Astrocyte (in vitro differentiated cells and primary cell): ENCODE data around the gene KIF25. TPM values are rescaled to one million over a fixed set of nuclear protein-coding genes. Genes with fewer than 3 reads are reported as not detected.

ENCODE experiments used
- DNase-seq: peaks from one replicate; pipeline ENCODE4 v3.0.0-alpha.2; 2010; ENCODE audit warnings: low read depth
- FAIRE-seq: peaks from 2 replicates; lab custom pipeline; 2011; peaks lifted over from hg19 to GRCh38; lab: Jason Lieb, UNC
- H2AFZ ChIP-seq: 2 replicates; pipeline ENCODE4 v1.6.0; 2012; ENCODE audit warnings: low read depth, low read length, inconsistent platforms
- H3K27ac ChIP-seq: 2 replicates; pipeline ENCODE4 v1.5.1; 2011; ENCODE audit warnings: low read depth, low read length, inconsistent platforms
- H3K27me3 ChIP-seq: 2 replicates; pipeline ENCODE4 v1.6.0; 2011; ENCODE audit warnings: low read length, inconsistent platforms; ENCODE audit not compliant: insufficient read depth
- H3K36me3 ChIP-seq: 2 replicates; pipeline ENCODE4 v1.5.1; 2011; ENCODE audit warnings: low read length, inconsistent platforms; ENCODE audit not compliant: insufficient read depth
- H3K4me1 ChIP-seq: 2 replicates; pipeline ENCODE4 v1.5.1; 2011; ENCODE audit warnings: low read length, inconsistent platforms; ENCODE audit not compliant: insufficient read depth
- H3K4me2 ChIP-seq: 2 replicates; pipeline ENCODE4 v1.6.0; 2012; ENCODE audit warnings: low read length, inconsistent platforms
- H3K4me3 ChIP-seq: 2 replicates; pipeline ENCODE4 v1.5.1; 2011; ENCODE audit warnings: low read depth, mild to moderate bottlenecking, low read length, inconsistent platforms; ENCODE audit not compliant: insufficient read depth
- H3K79me2 ChIP-seq: 2 replicates; pipeline ENCODE4 v1.6.0; 2012; ENCODE audit warnings: mild to moderate bottlenecking, low read length, inconsistent platforms; ENCODE audit not compliant: insufficient read depth
- H3K9ac ChIP-seq: 2 replicates; pipeline ENCODE4 v1.6.0; 2012; ENCODE audit warnings: mild to moderate bottlenecking, low read length, inconsistent platforms
- H3K9me3 ChIP-seq: 2 replicates; pipeline ENCODE4 v1.5.1; 2012; ENCODE audit warnings: low read depth, mild to moderate bottlenecking, low read length, inconsistent platforms; ENCODE audit not compliant: insufficient read depth
- H4K20me1 ChIP-seq: 2 replicates; pipeline ENCODE4 v1.6.0; 2012; ENCODE audit warnings: low read length, inconsistent platforms; ENCODE audit not compliant: insufficient read depth
- H3K27ac Mint-ChIP-seq: one replicate; pipeline ENCODE4 v1.8.0; 2021; ENCODE audit warnings: mild to moderate bottlenecking, mixed read lengths; ENCODE audit not compliant: unreplicated experiment
- H3K27me3 Mint-ChIP-seq: one replicate; pipeline ENCODE4 v1.8.0; 2021; ENCODE audit warnings: low read depth, mixed read lengths; ENCODE audit not compliant: unreplicated experiment
- H3K36me3 Mint-ChIP-seq: one replicate; pipeline ENCODE4 v1.8.0; 2021; ENCODE audit warnings: low read depth, mixed read lengths; ENCODE audit not compliant: unreplicated experiment
- H3K4me1 Mint-ChIP-seq: one replicate; pipeline ENCODE4 v1.8.0; 2021; ENCODE audit warnings: low read depth, mixed read lengths; ENCODE audit not compliant: unreplicated experiment
- H3K4me3 Mint-ChIP-seq: one replicate; pipeline ENCODE4 v1.8.0; 2021; ENCODE audit warnings: mild to moderate bottlenecking, moderate library complexity, mixed read lengths; ENCODE audit not compliant: unreplicated experiment
- H3K9me3 Mint-ChIP-seq: one replicate; pipeline ENCODE4 v1.8.0; 2021; ENCODE audit warnings: mild to moderate bottlenecking, mixed read lengths; ENCODE audit not compliant: unreplicated experiment
- EZH2 ChIP-seq: IDR thresholded peaks from 2 replicates; pipeline ENCODE4 v1.6.1; 2012; ENCODE audit warnings: mild to moderate bottlenecking, low read length, inconsistent platforms; ENCODE audit not compliant: insufficient read depth
- total RNA-seq: library from RNA; stranded (reverse); gene quantifications from 2 replicates; pipeline ENCODE4 v1.2.1, GENCODE V29; 2021
- TF ChIP-seq, protein P1 (sequence below): IDR thresholded peaks from 2 replicates; pipeline ENCODE4 v1.5.1; 2011; ENCODE audit warnings: low read depth, mild to moderate bottlenecking, inconsistent platforms, low read length, moderate library complexity; ENCODE audit not compliant: insufficient read depth

KIF25 gene
- total RNA-seq, 1 donor from 2014 or later, result not detected

DNA sequence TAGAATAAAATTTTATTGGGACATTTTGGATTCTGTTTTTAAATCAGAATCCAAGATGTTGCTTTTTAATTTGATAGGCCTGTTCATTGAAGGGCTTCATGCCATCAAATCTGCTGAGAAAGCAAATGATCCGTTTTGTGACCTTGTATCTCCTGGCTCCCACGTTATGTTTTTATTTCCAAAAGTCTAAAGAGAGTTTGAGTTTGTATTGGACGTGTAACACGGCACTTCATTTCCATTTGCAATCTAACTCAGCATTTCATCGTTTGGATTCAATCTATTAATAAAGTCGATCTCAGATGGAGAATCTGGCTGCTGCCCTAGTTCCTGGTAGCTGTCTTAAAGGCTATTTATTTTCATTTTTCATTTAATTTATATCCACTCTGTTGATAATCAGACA, 17.0 kb downstream of the KIF25 start:
- no peak for FAIRE-seq
- Mint-ChIP-seq H3K27me3 (peaks cover 9% of the 10 kb centered on the region), H3K36me3 (peaks cover 9% of the 10 kb centered on the region), H3K9me3 (peaks cover 42% of the 10 kb centered on the region), H3K27ac (no peak overlapping the region), H3K4me3 (no peak overlapping the region), H3K4me1 (peaks cover 2% of the 10 kb centered on the region)
- peaks cover 17% of the 10 kb centered on the region for H3K27me3 ChIP-seq
- TF ChIP-seq, protein P1, sequence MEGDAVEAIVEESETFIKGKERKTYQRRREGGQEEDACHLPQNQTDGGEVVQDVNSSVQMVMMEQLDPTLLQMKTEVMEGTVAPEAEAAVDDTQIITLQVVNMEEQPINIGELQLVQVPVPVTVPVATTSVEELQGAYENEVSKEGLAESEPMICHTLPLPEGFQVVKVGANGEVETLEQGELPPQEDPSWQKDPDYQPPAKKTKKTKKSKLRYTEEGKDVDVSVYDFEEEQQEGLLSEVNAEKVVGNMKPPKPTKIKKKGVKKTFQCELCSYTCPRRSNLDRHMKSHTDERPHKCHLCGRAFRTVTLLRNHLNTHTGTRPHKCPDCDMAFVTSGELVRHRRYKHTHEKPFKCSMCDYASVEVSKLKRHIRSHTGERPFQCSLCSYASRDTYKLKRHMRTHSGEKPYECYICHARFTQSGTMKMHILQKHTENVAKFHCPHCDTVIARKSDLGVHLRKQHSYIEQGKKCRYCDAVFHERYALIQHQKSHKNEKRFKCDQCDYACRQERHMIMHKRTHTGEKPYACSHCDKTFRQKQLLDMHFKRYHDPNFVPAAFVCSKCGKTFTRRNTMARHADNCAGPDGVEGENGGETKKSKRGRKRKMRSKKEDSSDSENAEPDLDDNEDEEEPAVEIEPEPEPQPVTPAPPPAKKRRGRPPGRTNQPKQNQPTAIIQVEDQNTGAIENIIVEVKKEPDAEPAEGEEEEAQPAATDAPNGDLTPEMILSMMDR, result no peak
- no peak for TF ChIP-seq EZH2
- H3K36me3 ChIP-seq, result no peaks in the 10 kb centered on the region
- H3K9me3 ChIP-seq, result peaks cover 13% of the 10 kb centered on the region
- no peak overlapping the region for H3K4me3 ChIP-seq
- DNase-seq, result no peak
- no peaks in the 10 kb centered on the region for H3K79me2 ChIP-seq
- no peak overlapping the region for H3K4me2 ChIP-seq
- H3K4me1 ChIP-seq, result no peaks in the 10 kb centered on the region
- H3K27ac ChIP-seq, result no peak overlapping the region
- H2AFZ ChIP-seq, result no peak overlapping the region
- no peaks in the 10 kb centered on the region for H4K20me1 ChIP-seq
- no peak overlapping the region for H3K9ac ChIP-seq

DNA sequence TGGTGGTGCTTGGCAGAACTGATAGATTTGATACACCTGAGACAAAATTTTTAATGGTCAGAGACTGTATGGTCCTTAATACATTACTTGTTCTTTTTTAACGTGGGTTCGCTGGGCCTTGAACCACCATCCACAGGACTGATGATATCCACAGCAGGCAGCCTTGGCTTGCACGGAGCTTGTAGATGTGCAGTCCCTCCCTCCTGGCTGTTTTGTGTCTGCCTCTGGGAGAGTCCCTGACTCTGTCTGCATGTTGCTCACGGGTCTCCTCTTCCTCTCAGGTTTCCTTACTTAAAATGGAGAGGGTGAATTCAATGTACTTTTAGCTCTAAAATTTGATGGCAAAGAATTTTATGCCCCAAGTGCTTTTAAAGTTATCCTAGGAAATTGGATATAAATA, 17.5 kb downstream of the KIF25 start:
- H3K27ac Mint-ChIP-seq, result no peak overlapping the region
- no peaks in the 10 kb centered on the region for H3K4me1 Mint-ChIP-seq

More for the DNA sequence above, 17.5 kb downstream of the KIF25 start:
- FAIRE-seq (no peak), DNase-seq (no peak)
- peaks cover 38% of the 10 kb centered on the region for H3K9me3 Mint-ChIP-seq
- Histone ChIP-seq H2AFZ (no peak overlapping the region), H3K4me3 (no peak overlapping the region), H3K79me2 (no peaks in the 10 kb centered on the region), H3K4me1 (no peaks in the 10 kb centered on the region), H3K36me3 (no peaks in the 10 kb centered on the region), H3K9me3 (peaks cover 13% of the 10 kb centered on the region), H3K27me3 (peaks cover 17% of the 10 kb centered on the region), H4K20me1 (no peaks in the 10 kb centered on the region), H3K4me2 (no peak overlapping the region), H3K9ac (no peak overlapping the region), H3K27ac (no peak overlapping the region)
- H3K27me3 Mint-ChIP-seq, result peaks cover 9% of the 10 kb centered on the region
- no peak overlapping the region for H3K4me3 Mint-ChIP-seq
- TF ChIP-seq EZH2, result no peak
- TF ChIP-seq, protein P1, result no peak
- peaks cover 6% of the 10 kb centered on the region for H3K36me3 Mint-ChIP-seq
